ENCODE data around the gene ESPNL. TPM values are rescaled to one million over a fixed set of nuclear protein-coding genes. Genes with fewer than 3 reads are reported as not detected.

ESPNL gene
- total and polyA plus RNA-seq, 2 of the 4 experiments (the other 2 are of a cell fraction), result 2.0 TPM

DNA sequence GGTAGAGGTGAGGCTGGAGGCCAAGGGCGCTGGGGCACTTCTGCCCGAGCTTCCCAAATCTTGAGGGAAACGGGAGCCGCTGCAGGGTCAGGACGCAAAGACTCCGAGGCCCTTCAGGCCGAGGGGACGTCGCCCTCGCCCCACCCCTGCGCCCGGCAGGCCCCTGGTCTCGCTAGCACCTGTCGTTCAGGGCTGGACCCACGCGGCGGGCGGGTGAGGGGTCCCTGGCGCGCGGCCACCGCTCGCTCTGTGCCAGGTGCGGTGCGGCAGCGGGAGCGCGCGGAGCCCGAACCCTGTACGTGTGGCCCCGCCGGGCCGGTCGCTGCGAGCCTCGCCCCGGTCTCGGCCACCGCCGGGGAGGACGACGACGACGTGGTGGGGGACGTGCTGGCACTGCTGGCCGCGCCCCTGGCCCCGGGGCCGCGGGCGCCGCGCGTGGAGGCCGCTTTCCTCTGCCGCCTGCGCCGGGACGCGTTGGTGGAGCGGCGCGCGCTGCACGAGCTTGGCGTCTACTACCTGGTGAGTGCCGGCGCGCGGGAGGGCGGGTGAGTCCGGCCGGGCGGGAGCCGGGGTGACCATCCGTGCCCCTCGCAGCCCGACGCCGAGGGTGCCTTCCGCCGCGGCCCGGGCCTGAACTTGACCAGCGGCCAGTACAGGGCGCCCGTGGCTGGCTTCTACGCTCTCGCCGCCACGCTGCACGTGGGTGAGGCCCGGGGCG lies 63.5 kb downstream of the ESPNL start:
- no peak for TF ChIP-seq RFX5 (IDR thresholded peaks at IDR 0.05; ENCODE audit: low read depth, low read length)
- TF ChIP-seq, protein P1, sequence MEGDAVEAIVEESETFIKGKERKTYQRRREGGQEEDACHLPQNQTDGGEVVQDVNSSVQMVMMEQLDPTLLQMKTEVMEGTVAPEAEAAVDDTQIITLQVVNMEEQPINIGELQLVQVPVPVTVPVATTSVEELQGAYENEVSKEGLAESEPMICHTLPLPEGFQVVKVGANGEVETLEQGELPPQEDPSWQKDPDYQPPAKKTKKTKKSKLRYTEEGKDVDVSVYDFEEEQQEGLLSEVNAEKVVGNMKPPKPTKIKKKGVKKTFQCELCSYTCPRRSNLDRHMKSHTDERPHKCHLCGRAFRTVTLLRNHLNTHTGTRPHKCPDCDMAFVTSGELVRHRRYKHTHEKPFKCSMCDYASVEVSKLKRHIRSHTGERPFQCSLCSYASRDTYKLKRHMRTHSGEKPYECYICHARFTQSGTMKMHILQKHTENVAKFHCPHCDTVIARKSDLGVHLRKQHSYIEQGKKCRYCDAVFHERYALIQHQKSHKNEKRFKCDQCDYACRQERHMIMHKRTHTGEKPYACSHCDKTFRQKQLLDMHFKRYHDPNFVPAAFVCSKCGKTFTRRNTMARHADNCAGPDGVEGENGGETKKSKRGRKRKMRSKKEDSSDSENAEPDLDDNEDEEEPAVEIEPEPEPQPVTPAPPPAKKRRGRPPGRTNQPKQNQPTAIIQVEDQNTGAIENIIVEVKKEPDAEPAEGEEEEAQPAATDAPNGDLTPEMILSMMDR (conservative IDR thresholded peaks at IDR 0.05; ENCODE audit: low read depth, low read length), result no peak
- TF ChIP-seq MXI1 (IDR thresholded peaks at IDR 0.05; ENCODE audit: borderline replicate concordance, low read depth, low read length), result no peak
- TF ChIP-seq, protein P2, sequence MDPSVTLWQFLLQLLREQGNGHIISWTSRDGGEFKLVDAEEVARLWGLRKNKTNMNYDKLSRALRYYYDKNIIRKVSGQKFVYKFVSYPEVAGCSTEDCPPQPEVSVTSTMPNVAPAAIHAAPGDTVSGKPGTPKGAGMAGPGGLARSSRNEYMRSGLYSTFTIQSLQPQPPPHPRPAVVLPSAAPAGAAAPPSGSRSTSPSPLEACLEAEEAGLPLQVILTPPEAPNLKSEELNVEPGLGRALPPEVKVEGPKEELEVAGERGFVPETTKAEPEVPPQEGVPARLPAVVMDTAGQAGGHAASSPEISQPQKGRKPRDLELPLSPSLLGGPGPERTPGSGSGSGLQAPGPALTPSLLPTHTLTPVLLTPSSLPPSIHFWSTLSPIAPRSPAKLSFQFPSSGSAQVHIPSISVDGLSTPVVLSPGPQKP (IDR thresholded peaks at IDR 0.05; ENCODE audit: borderline replicate concordance, low read depth, low read length), result no peak
- no peak overlapping the region for H3K18ac ChIP-seq (ENCODE audit: low read depth, low read length)
- no peak overlapping the region for H4K91ac ChIP-seq (ENCODE audit: insufficient read depth, low read depth, low read length)
- WGBS, 2 experiments (ENCODE audit: extremely low coverage in 2 of 2, insufficient read length in 1 of 2), result 18% methylated on average over 56 of the region's 95 CpGs; no CpG with 5 or more reads in 1 of the 2 experiments
- H3K4me2 ChIP-seq (ENCODE audit: low read depth, low read length), result no peak overlapping the region
- no peak overlapping the region for H3K9ac ChIP-seq (ENCODE audit: low read depth, low read length)
- no peak overlapping the region for H3K27ac ChIP-seq (ENCODE audit: insufficient read depth, low read length)
- ATAC-seq (ENCODE audit: low read depth), result no peak
- no TSS peak for BruUV-seq (replicated peaks)
- peaks cover 3 to 14% of the 10 kb centered on the region in 2 experiments; a peak in 3 of 4 replicates for H3K79me1 ChIP-seq (ENCODE audit: low read depth in 1 of 2, low read length in 2 of 2)
- H3K23ac ChIP-seq (ENCODE audit: low read depth, low read length), result no peak overlapping the region
- H2BK120ac ChIP-seq (ENCODE audit: low read depth, low read length), result no peak overlapping the region
- intact Hi-C loops (cut with micrococcal nuclease) (no loop called here), in situ Hi-C loops (cut with MboI; ENCODE audit: low sequenced_read_pairs) (no loop called here), dilution Hi-C loops (cut with HindIII; ENCODE audit: low sequenced_read_pairs, unreplicated experiment) (no loop called here)
- H2AK5ac ChIP-seq (ENCODE audit: low read depth, low read length), result 0 out of 2 replicates have a peak overlapping the region, but pooled peaks have one; percentile 5
- H3K4me3 ChIP-seq (ENCODE audit: insufficient read depth, low read depth, low read length), result no peak overlapping the region
- ChIA-PET CTCF (interaction anchor here (0.5 kb wide), 2 partner anchors 11 to 39 kb away, joined by 3 to 5 read pairs; no protein-coding TSS in a partner anchor), POLR2A (ENCODE audit: unreplicated experiment) (no interaction called here)
- peaks cover 10% of the 10 kb centered on the region; the same call in 1 of the 2 replicates for H3K36me3 ChIP-seq (ENCODE audit: control insufficient read depth, insufficient read depth, low read length)
- peaks cover 2% of the 10 kb centered on the region; the same call in 1 of the 2 replicates for H3K27me3 ChIP-seq (ENCODE audit: control insufficient read depth, insufficient read depth, low read length)
- H3K9me1 ChIP-seq (ENCODE audit: insufficient read depth, low read length), result peaks cover 17% of the 10 kb centered on the region
- H2AFZ ChIP-seq (replicated peaks; ENCODE audit: low read length, poor library complexity), result peak overlapping the region; percentile 66
- no peaks in the 10 kb centered on the region for H3K9me3 ChIP-seq (ENCODE audit: control insufficient read depth, insufficient read depth, low read length)
- H3K4me1 ChIP-seq (ENCODE audit: control insufficient read depth, insufficient read depth, low read length), result peaks cover 27% of the 10 kb centered on the region
- no peak overlapping the region for H4K8ac ChIP-seq (ENCODE audit: low read depth in 2 of 2, low read length in 2 of 2)
- H3K4ac ChIP-seq (ENCODE audit: low read depth, low read length), result no peak overlapping the region
- no peak overlapping the region for H2BK15ac ChIP-seq (ENCODE audit: low read depth, low read length)
- DNase-seq, result no peak
- no peak overlapping the region for H2AK9ac ChIP-seq (replicated peaks; ENCODE audit: low read depth, low read length, poor library complexity)
- no peaks in the 10 kb centered on the region for H4K20me1 ChIP-seq (ENCODE audit: insufficient read depth, low read length)
- no peak overlapping the region for H2BK5ac ChIP-seq (ENCODE audit: low read depth, low read length, poor library complexity, severe bottlenecking)
- H3K56ac ChIP-seq (ENCODE audit: extremely low read depth, insufficient read depth, low read length), result no peak overlapping the region
- no peak overlapping the region for H4K5ac ChIP-seq (ENCODE audit: low read depth, low read length)
- no peak overlapping the region for H2BK20ac ChIP-seq (ENCODE audit: low read depth, low read length)
- no peak overlapping the region for H3K14ac ChIP-seq (replicated peaks; ENCODE audit: low read depth, low read length)

Measured in IMR-90 (cell line).